K562 (cell line): ENCODE measurements around the gene PCF11. TPM values are rescaled to one million over a fixed set of nuclear protein-coding genes. Genes with fewer than 3 reads are reported as not detected.
A peak's percentile ranks its signal among the peaks of the same experiment; 100 is the strongest.

Experiments
- CHAMP1 ChIP-seq: fragments of 450-650 bp; IDR thresholded peaks from 2 replicates; pipeline ENCODE4 v1.6.1; 2016; ENCODE audit warnings: mild to moderate bottlenecking
- ELF1 ChIP-seq: fragments of 200-800 bp; sonication (Bioruptor generic); IDR thresholded peaks from 2 replicates; pipeline ENCODE4 v1.6.1; 2016; ENCODE audit warnings: missing genetic modification characterization, missing compliant biosample characterization
- EP400 ChIP-seq: fragments of 450-650 bp; IDR thresholded peaks from 2 replicates; pipeline ENCODE4 v1.6.1; 2017; ENCODE audit warnings: antibody characterized with exemption, mild to moderate bottlenecking, moderate library complexity
- ESRRB ChIP-seq: fragments of 250-450 bp; sonication (Bioruptor Pico); IDR thresholded peaks from 2 replicates; pipeline ENCODE4 v1.5.0; 2020; ENCODE audit warnings: mild to moderate bottlenecking, moderate library complexity, borderline replicate concordance
- FOXK2 ChIP-seq, 2 experiments: fragments of 450-650 bp; IDR thresholded peaks in 1 of 2; conservative IDR thresholded peaks in 1 of 2; 2 replicates each; pipeline ENCODE4 v1.6.1; 2016; ENCODE audit warnings: low read depth in 2 of 2, mild to moderate bottlenecking in 1 of 2
- HOMEZ ChIP-seq: fragments of 250-450 bp; sonication (Bioruptor Pico); IDR thresholded peaks from 2 replicates; pipeline ENCODE4 v1.4.0; 2020; ENCODE audit warnings: mild to moderate bottlenecking, moderate library complexity
- KAT7 ChIP-seq: sonication (generic); formaldehyde crosslinking; IDR thresholded peaks from 2 replicates; pipeline ENCODE4 v1.8.0; 2022; ENCODE audit warnings: missing genetic modification reagents, mild to moderate bottlenecking, borderline replicate concordance
- polyA plus RNA-seq, 8 experiments: library from polyadenylated mRNA; depleted of rRNA in 4 of 8; stranded (reverse) in 5 of 8; unstranded in 3 of 8; fragments of >200 nt; fragmentation: Nextera tagmentation in 2 of 8; fragmentation: Illumina TruSeq in 1 of 8; extraction: Ambion mirVana in 2 of 8; extraction: Trizol in 1 of 8; gene quantifications; 2 replicates each; pipeline versions ENCODE4 v1.2.1 to v1.2.3, GENCODE V29; 2011 to 2014; ENCODE audit warnings: inconsistent platforms in 1 of 8, missing spikeins in 1 of 8
- total RNA-seq, 7 experiments: library from RNA; depleted of rRNA in 6 of 7; stranded (reverse); fragments of >200 nt in 6 of 7; fragmentation: Illumina TruSeq in 2 of 7; extraction: Trizol in 2 of 7; gene quantifications; 2 replicates each; pipeline versions ENCODE4 v1.2.1 to v1.2.3, GENCODE V29; 2011 to 2021; ENCODE audit warnings: low replicate concordance in 1 of 7

Gene PCF11
- total and polyA plus RNA-seq, 9 of the 15 experiments (the other 6 are each of a cell fraction or from before 2014, with no cell fraction given), result 9.3 to 91.6 (median 54.4) TPM

- TF ChIP-seq CHAMP1, result no peak
- TF ChIP-seq HOMEZ (CRISPR knock-in tag), result no peak
- TF ChIP-seq KAT7 (CRISPR knock-in tag), result 0 out of 2 replicates have a peak, but pooled peaks have one; percentile 41
- peak; percentile 94 for TF ChIP-seq EP400
- TF ChIP-seq ESRRB (CRISPR knock-in tag), result no peak
- TF ChIP-seq FOXK2 (conservative IDR thresholded peaks at IDR 0.05 in 1 of 2, IDR thresholded peaks at IDR 0.05 in 1 of 2; ENCODE audit: low read depth in 2 of 2), result peak; percentile 76 to 77
- TF ChIP-seq ELF1 (tag), result peak; percentile 96
These were observed 36.7 kb downstream of the PCF11 start, which contains the start of gene ANKRD42 (continued) for GRCh38 chr11:83193315-83194280.
